Osteocyte (in vitro differentiated cells): ENCODE results near the gene DAAM1. TPM values are rescaled to one million over a fixed set of nuclear protein-coding genes. Genes with fewer than 3 reads are reported as not detected.

ENCODE experiments used
- DNase-seq: peaks from one replicate; pipeline ENCODE4 v3.0.0; 2021; ENCODE audit warnings: mixed read lengths; ENCODE audit not compliant: unreplicated experiment; ENCODE audit errors: extremely low spot score
- H3K27ac Mint-ChIP-seq: one replicate; pipeline ENCODE4 v1.8.0; 2021; ENCODE audit warnings: mild to moderate bottlenecking, mixed read lengths; ENCODE audit not compliant: unreplicated experiment
- H3K27me3 Mint-ChIP-seq: one replicate; pipeline ENCODE4 v1.8.0; 2021; ENCODE audit warnings: mixed read lengths; ENCODE audit not compliant: unreplicated experiment
- H3K36me3 Mint-ChIP-seq: one replicate; pipeline ENCODE4 v1.8.0; 2021; ENCODE audit warnings: mixed read lengths; ENCODE audit not compliant: unreplicated experiment
- H3K4me1 Mint-ChIP-seq: one replicate; pipeline ENCODE4 v1.8.0; 2021; ENCODE audit warnings: mixed read lengths; ENCODE audit not compliant: unreplicated experiment
- H3K4me3 Mint-ChIP-seq: one replicate; pipeline ENCODE4 v1.8.0; 2021; ENCODE audit warnings: mild to moderate bottlenecking, moderate library complexity, mixed read lengths; ENCODE audit not compliant: unreplicated experiment
- H3K9me3 Mint-ChIP-seq: one replicate; pipeline ENCODE4 v1.8.0; 2021; ENCODE audit warnings: mixed read lengths; ENCODE audit not compliant: unreplicated experiment
- CTCF ChIP-seq: fragments of 200-600 bp; sonication (generic); IDR thresholded peaks from 2 replicates; pipeline ENCODE4 v1.5.0; 2021; ENCODE audit warnings: antibody characterized with exemption, mild to moderate bottlenecking, moderate library complexity
- total RNA-seq: library from RNA; stranded (reverse); gene quantifications from 2 replicates; pipeline ENCODE4 v1.2.1, GENCODE V29; 2021

The DAAM1 gene
- total RNA-seq, 1 donor from 2014 or later = 22.8 TPM

GRCh38 chr14:59349258-59349701 lies 160.8 kb downstream of the DAAM1 start:
- Mint-ChIP-seq H3K4me3 (no peak overlapping the region), H3K9me3 (no peaks in the 10 kb centered on the region), H3K27me3 (no peaks in the 10 kb centered on the region), H3K27ac (no peak overlapping the region), H3K4me1 (no peaks in the 10 kb centered on the region), H3K36me3 (peaks cover 23% of the 10 kb centered on the region)
- no peak for TF ChIP-seq CTCF
- no peak for DNase-seq

DNA sequence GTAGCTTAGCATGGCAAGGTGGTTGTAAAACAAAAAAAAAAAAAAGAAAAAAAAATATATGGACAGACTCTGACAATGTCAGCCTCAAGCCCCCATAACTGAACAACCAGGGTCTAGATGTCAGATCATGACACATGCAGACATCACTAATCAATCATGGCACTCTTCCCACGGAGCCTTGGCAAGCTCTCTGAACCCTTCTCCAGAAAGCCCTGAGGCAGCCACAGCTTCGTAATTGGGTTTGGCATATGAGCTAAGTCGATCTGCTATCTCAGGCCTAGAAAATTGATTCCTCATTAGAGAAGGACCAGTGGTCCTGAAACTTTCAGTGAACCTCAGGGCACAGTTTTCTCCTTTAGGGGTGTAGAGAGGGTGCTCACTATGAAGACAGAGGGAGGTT lies 164.5 kb downstream of the DAAM1 start:
- Mint-ChIP-seq H3K9me3 (no peaks in the 10 kb centered on the region), H3K27ac (no peak overlapping the region), H3K36me3 (peaks cover 40% of the 10 kb centered on the region), H3K4me3 (no peak overlapping the region), H3K4me1 (no peaks in the 10 kb centered on the region), H3K27me3 (no peaks in the 10 kb centered on the region)
- DNase-seq = no peak
- TF ChIP-seq CTCF = no peak

- no peak for TF ChIP-seq CTCF
Observed at GRCh38 chr14:59354666-59355065, 166.2 kb downstream of the DAAM1 start.

GRCh38 chr14:59355091-59355490 lies 166.6 kb downstream of the DAAM1 start:
- Mint-ChIP-seq H3K27ac (no peak overlapping the region), H3K4me1 (peaks cover 2% of the 10 kb centered on the region)

More at GRCh38 chr14:59354666-59355065, 166.2 kb downstream of the DAAM1 start:
- Mint-ChIP-seq H3K27me3 (no peaks in the 10 kb centered on the region), H3K4me1 (no peaks in the 10 kb centered on the region), H3K9me3 (no peaks in the 10 kb centered on the region), H3K27ac (no peak overlapping the region), H3K36me3 (peaks cover 38% of the 10 kb centered on the region), H3K4me3 (no peak overlapping the region)
- DNase-seq = no peak

GRCh38 chr14:59356312-59356711 lies 167.8 kb downstream of the DAAM1 start:
- DNase-seq = no peak
- no peaks in the 10 kb centered on the region for H3K27me3 Mint-ChIP-seq
- peaks cover 45% of the 10 kb centered on the region for H3K36me3 Mint-ChIP-seq
- no peaks in the 10 kb centered on the region for H3K9me3 Mint-ChIP-seq
- peaks cover 2% of the 10 kb centered on the region for H3K4me1 Mint-ChIP-seq
- H3K27ac Mint-ChIP-seq = no peak overlapping the region
- no peak for TF ChIP-seq CTCF
- no peak overlapping the region for H3K4me3 Mint-ChIP-seq

More at GRCh38 chr14:59355091-59355490, 166.6 kb downstream of the DAAM1 start:
- no peaks in the 10 kb centered on the region for H3K27me3 Mint-ChIP-seq
- no peak for DNase-seq
- no peak overlapping the region for H3K4me3 Mint-ChIP-seq
- no peak for TF ChIP-seq CTCF
- peaks cover 40% of the 10 kb centered on the region for H3K36me3 Mint-ChIP-seq
- H3K9me3 Mint-ChIP-seq = no peaks in the 10 kb centered on the region
